OCI-LY3 (cell line): ENCODE results near the gene GEMIN5.

Experiments used
- CTCF ChIP-seq: fragments of 200-600, 300-600 bp; sonication (generic); IDR thresholded peaks from 2 replicates; pipeline ENCODE4 v1.5.1; 2014; ENCODE audit warnings: antibody characterized with exemption, low read length, low read depth
- EZH2phosphoT487 ChIP-seq: fragments of 200-600 bp; shearing (Covaris generic); IDR thresholded peaks from 2 replicates; pipeline ENCODE4 v1.6.1; 2018; ENCODE audit warnings: antibody characterized with exemption, mixed run types, low read depth

DNA sequence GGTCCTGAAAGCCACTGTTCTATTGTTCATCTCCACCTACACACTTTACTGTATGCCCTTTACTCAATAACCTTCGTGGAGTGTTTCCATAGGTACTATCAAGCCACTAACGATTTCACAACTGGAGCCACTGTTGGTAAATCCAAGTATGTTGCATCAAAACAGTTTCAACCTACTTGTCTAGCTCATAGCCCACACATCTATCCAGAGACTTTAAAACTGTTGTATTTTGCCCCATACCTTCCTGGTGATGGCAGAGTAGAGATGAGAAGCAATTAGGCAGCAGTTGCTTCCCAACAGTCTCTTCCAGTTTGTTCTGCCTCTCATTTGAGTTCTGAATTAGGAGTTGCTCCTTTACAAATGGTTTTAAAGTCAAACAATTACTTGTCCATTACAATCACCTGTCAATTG is 88.2 kb downstream of the GEMIN5 start:
- TF ChIP-seq CTCF (no peak), EZH2phosphoT487 (no peak)
